Neural cell (in vitro differentiated cells): Measurements from ENCODE around the gene INTS4. TPM values are rescaled to one million over a fixed set of nuclear protein-coding genes. Genes with fewer than 3 reads are reported as not detected.

Source experiments
- H2AFZ ChIP-seq: fragments of 200-600, 300-800 bp; sonication (generic), shearing (Covaris generic); 2 replicates; pipeline ENCODE4 v1.6.0; 2014; ENCODE audit warnings: low read depth, mild to moderate bottlenecking, antibody characterized with exemption, low read length, moderate library complexity
- H3F3A ChIP-seq: fragments of 200-600 bp; shearing (Covaris generic); 2 replicates; pipeline ENCODE4 v1.6.1; 2016; ENCODE audit warnings: mild to moderate bottlenecking, moderate library complexity, mixed read lengths, antibody characterized with exemption, low read length; ENCODE audit not compliant: insufficient read depth, poor library complexity, severe bottlenecking
- H3K27ac ChIP-seq: fragments of 200-600, 300-800 bp; sonication (generic), shearing (Covaris generic); 2 replicates; pipeline ENCODE4 v1.5.1; 2014; ENCODE audit warnings: mild to moderate bottlenecking, low read length, moderate library complexity
- H3K27me3 ChIP-seq: fragments of 300-800, 200-600 bp; sonication (generic), shearing (Covaris generic); 2 replicates; pipeline ENCODE4 v1.6.0; 2014; ENCODE audit warnings: mild to moderate bottlenecking, low read depth, low read length, moderate library complexity; ENCODE audit not compliant: insufficient read depth
- H3K36me3 ChIP-seq: fragments of 300-800, 200-600 bp; sonication (generic), shearing (Covaris generic); 2 replicates; pipeline ENCODE4 v1.5.1; 2014; ENCODE audit warnings: mild to moderate bottlenecking, antibody characterized with exemption, low read length, moderate library complexity; ENCODE audit not compliant: insufficient read depth
- H3K4me2 ChIP-seq: fragments of 300-800, 200-600 bp; sonication (generic), shearing (Covaris generic); 2 replicates; pipeline ENCODE4 v1.6.0; 2014; ENCODE audit warnings: mild to moderate bottlenecking, low read length
- H3K4me3 ChIP-seq: fragments of 300-800, 200-600 bp; sonication (generic), shearing (Covaris generic); 2 replicates; pipeline ENCODE4 v1.5.1; 2014; ENCODE audit warnings: mild to moderate bottlenecking, low read length, moderate library complexity
- H3K79me2 ChIP-seq: fragments of 200-600 bp; shearing (Covaris generic); replicated peaks from 2 replicates; pipeline ENCODE4 v1.6.0; 2014; ENCODE audit warnings: mild to moderate bottlenecking, low read length, moderate library complexity; ENCODE audit not compliant: insufficient read depth
- H3K9ac ChIP-seq: fragments of 300-800, 200-600 bp; sonication (generic), shearing (Covaris generic); 2 replicates; pipeline ENCODE4 v1.6.1; 2016; ENCODE audit warnings: mild to moderate bottlenecking, low read length, mixed read lengths
- H3K9me2 ChIP-seq: fragments of 200-600 bp; shearing (Covaris generic); 2 replicates; pipeline ENCODE4 v1.6.1; 2016; ENCODE audit warnings: mild to moderate bottlenecking, low read length, mixed read lengths; ENCODE audit not compliant: insufficient read depth
- H3K9me3 ChIP-seq: fragments of 200-600, 300-800 bp; sonication (generic), shearing (Covaris generic); 2 replicates; pipeline ENCODE4 v1.6.1; 2016; ENCODE audit warnings: mild to moderate bottlenecking, mixed run types, low read length, moderate library complexity, mixed read lengths
- H4K20me1 ChIP-seq: fragments of 200-600 bp; shearing (Covaris generic); 2 replicates; pipeline ENCODE4 v1.6.1; 2016; ENCODE audit warnings: mild to moderate bottlenecking, mixed run types; ENCODE audit not compliant: insufficient read depth
- CTCF ChIP-seq: fragments of 450-650 bp; IDR thresholded peaks from 2 replicates; pipeline ENCODE4 v1.5.1; 2014; ENCODE audit warnings: antibody characterized with exemption, mild to moderate bottlenecking, moderate library complexity; ENCODE audit not compliant: poor library complexity, severe bottlenecking
- EP300 ChIP-seq: fragments of 450-650 bp; conservative IDR thresholded peaks from 2 replicates; pipeline ENCODE4 v1.6.1; 2014; ENCODE audit warnings: antibody characterized with exemption, mild to moderate bottlenecking, moderate library complexity; ENCODE audit not compliant: poor library complexity, severe bottlenecking
- EZH2 ChIP-seq: fragments of 200-600, 300-800 bp; shearing (Covaris generic), sonication (generic); IDR thresholded peaks from 2 replicates; pipeline ENCODE4 v1.6.1; 2014; ENCODE audit warnings: antibody characterized with exemption, low read length, borderline replicate concordance, mild to moderate bottlenecking; ENCODE audit not compliant: insufficient read depth, poor library complexity, severe bottlenecking
- MXI1 ChIP-seq: fragments of 450-650 bp; conservative IDR thresholded peaks from 2 replicates; pipeline ENCODE4 v1.6.1; 2014; ENCODE audit warnings: antibody characterized with exemption, mild to moderate bottlenecking; ENCODE audit not compliant: poor library complexity, severe bottlenecking
- POLR2AphosphoS5 ChIP-seq: IDR thresholded peaks from 2 replicates; pipeline ENCODE4 v1.6.1; 2012
- REST ChIP-seq: IDR thresholded peaks from 2 replicates; pipeline ENCODE4 v1.6.1; 2012; ENCODE audit warnings: borderline replicate concordance
- SMC3 ChIP-seq: fragments of 450-650 bp; conservative IDR thresholded peaks from 2 replicates; pipeline ENCODE4 v1.6.1; 2014; ENCODE audit warnings: antibody characterized with exemption, mild to moderate bottlenecking, moderate library complexity; ENCODE audit not compliant: poor library complexity
- TAF1 ChIP-seq: IDR thresholded peaks from 2 replicates; pipeline ENCODE4 v1.6.1; 2012; ENCODE audit warnings: low read depth
- polyA plus RNA-seq: library from polyadenylated mRNA; depleted of rRNA; stranded (reverse); fragments of >200 nt; gene quantifications from 2 replicates; pipeline ENCODE4 v1.2.3, GENCODE V29; 2014

Gene INTS4
- polyA plus RNA-seq, 1 donor from 2014 or later, result 34.5 TPM

GRCh38 chr11:78034623-78035022, 40.2 kb upstream of the INTS4 start:
- Histone ChIP-seq H2AFZ (no peak overlapping the region), H3K4me2 (no peak overlapping the region), H3K36me3 (no peaks in the 10 kb centered on the region), H3K79me2 (no peaks in the 10 kb centered on the region), H3K9me2 (no peaks in the 10 kb centered on the region), H3K9me3 (no peaks in the 10 kb centered on the region), H3K27ac (no peak overlapping the region), H3K27me3 (no peaks in the 10 kb centered on the region), H3F3A (no peaks in the 10 kb centered on the region), H4K20me1 (no peaks in the 10 kb centered on the region), H3K9ac (no peak overlapping the region), H3K4me3 (no peak overlapping the region)
- TF ChIP-seq POLR2AphosphoS5, result no peak
- no peak for TF ChIP-seq SMC3
- TF ChIP-seq EP300, result no peak
- TF ChIP-seq CTCF, result no peak

- TF ChIP-seq MXI1 (no peak), POLR2AphosphoS5 (no peak), REST (no peak), SMC3 (no peak), CTCF (no peak), EZH2 (no peak), EP300 (no peak), TAF1 (no peak)
- Histone ChIP-seq H2AFZ (no peak overlapping the region), H4K20me1 (no peaks in the 10 kb centered on the region), H3K9me3 (no peaks in the 10 kb centered on the region), H3K36me3 (no peaks in the 10 kb centered on the region), H3K4me3 (no peak overlapping the region), H3K4me2 (no peak overlapping the region), H3K9ac (no peak overlapping the region), H3K27me3 (no peaks in the 10 kb centered on the region), H3K79me2 (no peaks in the 10 kb centered on the region), H3F3A (no peaks in the 10 kb centered on the region), H3K9me2 (no peaks in the 10 kb centered on the region), H3K27ac (no peak overlapping the region)
Measured at GRCh38 chr11:78033040-78033439, 38.6 kb upstream of the INTS4 start.
